ENCODE results near the gene KCNN2. TPM values are rescaled to one million over a fixed set of nuclear protein-coding genes. Genes with fewer than 3 reads are reported as not detected.

Gene KCNN2
- polyA plus RNA-seq, 1 donor from 2014 or later: 1.0 TPM

DNA sequence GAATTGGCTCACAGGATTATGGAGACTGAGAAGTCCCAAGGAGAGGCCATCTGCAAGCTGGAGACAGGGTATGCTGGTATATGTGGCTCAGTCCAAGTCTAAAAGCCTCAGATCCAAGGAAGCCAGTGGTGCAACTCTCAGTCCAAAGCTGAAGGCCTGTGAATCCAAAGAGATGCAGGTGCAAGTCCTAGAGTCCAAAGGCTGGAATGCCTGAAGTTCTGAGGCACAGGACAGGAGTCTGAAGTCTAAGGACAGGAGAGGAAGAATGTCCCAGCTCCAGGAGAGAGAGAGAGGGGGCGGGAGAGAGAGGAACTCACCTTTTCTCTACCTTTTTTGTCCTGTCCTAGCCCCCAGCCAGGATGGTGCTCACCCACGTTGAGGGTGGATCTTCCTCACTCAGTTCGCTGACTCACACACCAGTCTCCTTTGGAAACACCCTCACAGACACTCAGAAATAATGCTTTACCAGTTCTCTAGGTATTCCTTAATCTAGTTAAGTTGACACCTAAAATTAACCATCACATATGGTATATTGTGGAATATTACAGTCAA, 49.6 kb downstream of the KCNN2 start:
- no peaks in the 10 kb centered on the region for H3K9me2 ChIP-seq (ENCODE audit: insufficient read depth, low read length)
- H4K20me1 ChIP-seq (ENCODE audit: insufficient read depth): no peaks in the 10 kb centered on the region
- H3K4me2 ChIP-seq (ENCODE audit: low read length): no peak overlapping the region
- H3F3A ChIP-seq (ENCODE audit: insufficient read depth, low read length, poor library complexity, severe bottlenecking): no peaks in the 10 kb centered on the region
- no peak overlapping the region for H3K27ac ChIP-seq (ENCODE audit: low read length)
- no peaks in the 10 kb centered on the region for H3K9me3 ChIP-seq (ENCODE audit: low read length)
- no peak overlapping the region for H2AFZ ChIP-seq (ENCODE audit: low read depth, low read length)
- H3K27me3 ChIP-seq (ENCODE audit: insufficient read depth, low read depth, low read length): no peaks in the 10 kb centered on the region
- H3K36me3 ChIP-seq (ENCODE audit: insufficient read depth, low read length): no peaks in the 10 kb centered on the region
- TF ChIP-seq MXI1 (conservative IDR thresholded peaks at IDR 0.05; ENCODE audit: poor library complexity, severe bottlenecking): no peak
- TF ChIP-seq TAF1 (IDR thresholded peaks at IDR 0.05; ENCODE audit: low read depth): no peak
- TF ChIP-seq, protein P1, sequence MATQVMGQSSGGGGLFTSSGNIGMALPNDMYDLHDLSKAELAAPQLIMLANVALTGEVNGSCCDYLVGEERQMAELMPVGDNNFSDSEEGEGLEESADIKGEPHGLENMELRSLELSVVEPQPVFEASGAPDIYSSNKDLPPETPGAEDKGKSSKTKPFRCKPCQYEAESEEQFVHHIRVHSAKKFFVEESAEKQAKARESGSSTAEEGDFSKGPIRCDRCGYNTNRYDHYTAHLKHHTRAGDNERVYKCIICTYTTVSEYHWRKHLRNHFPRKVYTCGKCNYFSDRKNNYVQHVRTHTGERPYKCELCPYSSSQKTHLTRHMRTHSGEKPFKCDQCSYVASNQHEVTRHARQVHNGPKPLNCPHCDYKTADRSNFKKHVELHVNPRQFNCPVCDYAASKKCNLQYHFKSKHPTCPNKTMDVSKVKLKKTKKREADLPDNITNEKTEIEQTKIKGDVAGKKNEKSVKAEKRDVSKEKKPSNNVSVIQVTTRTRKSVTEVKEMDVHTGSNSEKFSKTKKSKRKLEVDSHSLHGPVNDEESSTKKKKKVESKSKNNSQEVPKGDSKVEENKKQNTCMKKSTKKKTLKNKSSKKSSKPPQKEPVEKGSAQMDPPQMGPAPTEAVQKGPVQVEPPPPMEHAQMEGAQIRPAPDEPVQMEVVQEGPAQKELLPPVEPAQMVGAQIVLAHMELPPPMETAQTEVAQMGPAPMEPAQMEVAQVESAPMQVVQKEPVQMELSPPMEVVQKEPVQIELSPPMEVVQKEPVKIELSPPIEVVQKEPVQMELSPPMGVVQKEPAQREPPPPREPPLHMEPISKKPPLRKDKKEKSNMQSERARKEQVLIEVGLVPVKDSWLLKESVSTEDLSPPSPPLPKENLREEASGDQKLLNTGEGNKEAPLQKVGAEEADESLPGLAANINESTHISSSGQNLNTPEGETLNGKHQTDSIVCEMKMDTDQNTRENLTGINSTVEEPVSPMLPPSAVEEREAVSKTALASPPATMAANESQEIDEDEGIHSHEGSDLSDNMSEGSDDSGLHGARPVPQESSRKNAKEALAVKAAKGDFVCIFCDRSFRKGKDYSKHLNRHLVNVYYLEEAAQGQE (IDR thresholded peaks at IDR 0.05; ENCODE audit: borderline replicate concordance): no peak
- TF ChIP-seq EZH2 (IDR thresholded peaks at IDR 0.05; ENCODE audit: borderline replicate concordance, insufficient read depth, low read length, poor library complexity, severe bottlenecking): no peak
- no peak for TF ChIP-seq SMC3 (conservative IDR thresholded peaks at IDR 0.05; ENCODE audit: poor library complexity)
- TF ChIP-seq POLR2AphosphoS5 (IDR thresholded peaks at IDR 0.05): no peak
- no peak for TF ChIP-seq EP300 (conservative IDR thresholded peaks at IDR 0.05; ENCODE audit: poor library complexity, severe bottlenecking)
- H3K9ac ChIP-seq (ENCODE audit: low read length): no peak overlapping the region
- H3K4me3 ChIP-seq (ENCODE audit: low read length): no peak overlapping the region
- H3K79me2 ChIP-seq (replicated peaks; ENCODE audit: insufficient read depth, low read length): no peaks in the 10 kb centered on the region

- no peak overlapping the region for H2AFZ ChIP-seq (ENCODE audit: low read depth, low read length)
- H4K20me1 ChIP-seq (ENCODE audit: insufficient read depth): no peaks in the 10 kb centered on the region
- H3K9me3 ChIP-seq (ENCODE audit: low read length): no peaks in the 10 kb centered on the region
- no peak overlapping the region for H3K4me2 ChIP-seq (ENCODE audit: low read length)
- no peaks in the 10 kb centered on the region for H3K36me3 ChIP-seq (ENCODE audit: insufficient read depth, low read length)
- no peaks in the 10 kb centered on the region for H3K9me2 ChIP-seq (ENCODE audit: insufficient read depth, low read length)
- H3K27me3 ChIP-seq (ENCODE audit: insufficient read depth, low read depth, low read length): no peaks in the 10 kb centered on the region
- no peak for TF ChIP-seq MXI1 (conservative IDR thresholded peaks at IDR 0.05; ENCODE audit: poor library complexity, severe bottlenecking)
- TF ChIP-seq RAD21 (conservative IDR thresholded peaks at IDR 0.05): no peak
- TF ChIP-seq, protein P1 (IDR thresholded peaks at IDR 0.05; ENCODE audit: borderline replicate concordance): no peak
- no peak for TF ChIP-seq TAF1 (IDR thresholded peaks at IDR 0.05; ENCODE audit: low read depth)
- no peak for TF ChIP-seq POLR2AphosphoS5 (IDR thresholded peaks at IDR 0.05)
- no peak for TF ChIP-seq SMC3 (conservative IDR thresholded peaks at IDR 0.05; ENCODE audit: poor library complexity)
- TF ChIP-seq EP300 (conservative IDR thresholded peaks at IDR 0.05; ENCODE audit: poor library complexity, severe bottlenecking): no peak
- TF ChIP-seq EZH2 (IDR thresholded peaks at IDR 0.05; ENCODE audit: borderline replicate concordance, insufficient read depth, low read length, poor library complexity, severe bottlenecking): no peak
- TF ChIP-seq, protein P2, sequence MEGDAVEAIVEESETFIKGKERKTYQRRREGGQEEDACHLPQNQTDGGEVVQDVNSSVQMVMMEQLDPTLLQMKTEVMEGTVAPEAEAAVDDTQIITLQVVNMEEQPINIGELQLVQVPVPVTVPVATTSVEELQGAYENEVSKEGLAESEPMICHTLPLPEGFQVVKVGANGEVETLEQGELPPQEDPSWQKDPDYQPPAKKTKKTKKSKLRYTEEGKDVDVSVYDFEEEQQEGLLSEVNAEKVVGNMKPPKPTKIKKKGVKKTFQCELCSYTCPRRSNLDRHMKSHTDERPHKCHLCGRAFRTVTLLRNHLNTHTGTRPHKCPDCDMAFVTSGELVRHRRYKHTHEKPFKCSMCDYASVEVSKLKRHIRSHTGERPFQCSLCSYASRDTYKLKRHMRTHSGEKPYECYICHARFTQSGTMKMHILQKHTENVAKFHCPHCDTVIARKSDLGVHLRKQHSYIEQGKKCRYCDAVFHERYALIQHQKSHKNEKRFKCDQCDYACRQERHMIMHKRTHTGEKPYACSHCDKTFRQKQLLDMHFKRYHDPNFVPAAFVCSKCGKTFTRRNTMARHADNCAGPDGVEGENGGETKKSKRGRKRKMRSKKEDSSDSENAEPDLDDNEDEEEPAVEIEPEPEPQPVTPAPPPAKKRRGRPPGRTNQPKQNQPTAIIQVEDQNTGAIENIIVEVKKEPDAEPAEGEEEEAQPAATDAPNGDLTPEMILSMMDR (IDR thresholded peaks at IDR 0.05; ENCODE audit: poor library complexity, severe bottlenecking): no peak
- no peak overlapping the region for H3K9ac ChIP-seq (ENCODE audit: low read length)
- H3K27ac ChIP-seq (ENCODE audit: low read length): no peak overlapping the region
- H3K79me2 ChIP-seq (replicated peaks; ENCODE audit: insufficient read depth, low read length): no peaks in the 10 kb centered on the region
- H3K4me3 ChIP-seq (ENCODE audit: low read length): no peak overlapping the region
- H3F3A ChIP-seq (ENCODE audit: insufficient read depth, low read length, poor library complexity, severe bottlenecking): no peaks in the 10 kb centered on the region
These were observed 50.8 kb downstream of the KCNN2 start for GRCh38 chr5:114412510-114413171.
